Keratinocyte (primary cell): ENCODE measurements around the gene PALM3.

ENCODE experiments used
- EZH2 ChIP-seq: IDR thresholded peaks from one replicate; pipeline ENCODE4 v1.6.1; 2012; ENCODE audit warnings: inconsistent platforms, mild to moderate bottlenecking, low read length, moderate library complexity
- TF ChIP-seq, protein P1 (sequence below), 3 experiments: IDR thresholded peaks in 1 of 3; conservative IDR thresholded peaks in 1 of 3; optimal IDR thresholded peaks in 1 of 3; 2 replicates in 2 of 3; 3 replicates in 1 of 3; pipeline versions ENCODE3 to v1.5.1; 2011; ENCODE audit warnings: low read length in 3 of 3, mild to moderate bottlenecking in 3 of 3, moderate library complexity in 2 of 3, control low read depth in 1 of 3, inconsistent platforms in 1 of 3; ENCODE audit not compliant: insufficient read depth in 2 of 3; ENCODE audit errors: extremely low read depth in 1 of 3

DNA sequence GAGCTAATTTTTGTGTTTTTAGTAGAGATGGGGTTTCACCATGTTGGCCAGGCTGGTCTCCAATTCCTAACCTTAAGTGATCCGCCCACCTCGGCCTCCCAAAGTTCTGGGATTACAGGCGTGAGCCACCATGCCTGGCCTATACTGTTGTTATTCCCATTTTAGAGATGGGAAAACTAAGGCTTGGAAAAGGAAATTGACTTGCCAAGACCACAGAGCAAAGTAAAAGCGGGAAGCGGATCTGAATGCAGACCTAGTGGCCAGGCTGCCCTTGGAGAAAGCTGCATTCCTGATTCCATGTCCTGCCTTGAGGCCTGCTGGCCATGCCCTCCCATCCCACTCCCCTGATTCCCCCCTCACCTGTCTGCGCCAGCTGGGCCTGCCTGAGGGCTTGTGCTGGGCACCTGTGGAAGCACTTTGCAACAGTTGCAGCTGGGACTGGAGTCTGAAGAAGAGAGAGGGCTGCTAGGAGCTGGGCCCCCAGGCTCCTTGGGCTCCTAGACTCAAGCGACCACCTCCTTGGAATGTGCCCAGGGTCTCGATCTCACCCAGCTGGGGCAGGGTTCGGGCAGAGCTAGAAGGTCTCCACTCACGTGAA lies 5.7 kb downstream of the PALM3 start:
- TF ChIP-seq, protein P1, sequence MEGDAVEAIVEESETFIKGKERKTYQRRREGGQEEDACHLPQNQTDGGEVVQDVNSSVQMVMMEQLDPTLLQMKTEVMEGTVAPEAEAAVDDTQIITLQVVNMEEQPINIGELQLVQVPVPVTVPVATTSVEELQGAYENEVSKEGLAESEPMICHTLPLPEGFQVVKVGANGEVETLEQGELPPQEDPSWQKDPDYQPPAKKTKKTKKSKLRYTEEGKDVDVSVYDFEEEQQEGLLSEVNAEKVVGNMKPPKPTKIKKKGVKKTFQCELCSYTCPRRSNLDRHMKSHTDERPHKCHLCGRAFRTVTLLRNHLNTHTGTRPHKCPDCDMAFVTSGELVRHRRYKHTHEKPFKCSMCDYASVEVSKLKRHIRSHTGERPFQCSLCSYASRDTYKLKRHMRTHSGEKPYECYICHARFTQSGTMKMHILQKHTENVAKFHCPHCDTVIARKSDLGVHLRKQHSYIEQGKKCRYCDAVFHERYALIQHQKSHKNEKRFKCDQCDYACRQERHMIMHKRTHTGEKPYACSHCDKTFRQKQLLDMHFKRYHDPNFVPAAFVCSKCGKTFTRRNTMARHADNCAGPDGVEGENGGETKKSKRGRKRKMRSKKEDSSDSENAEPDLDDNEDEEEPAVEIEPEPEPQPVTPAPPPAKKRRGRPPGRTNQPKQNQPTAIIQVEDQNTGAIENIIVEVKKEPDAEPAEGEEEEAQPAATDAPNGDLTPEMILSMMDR (optimal IDR thresholded peaks at IDR 0.05 in 1 of 3, IDR thresholded peaks at IDR 0.05 in 1 of 3, conservative IDR thresholded peaks at IDR 0.05 in 1 of 3; ENCODE audit: extremely low read depth in 1 of 3, insufficient read depth in 2 of 3, low read length in 3 of 3) = no peak
- no peak for TF ChIP-seq EZH2
